CD14-positive monocyte (primary cell): ENCODE measurements around the gene CTCF. TPM values are rescaled to one million over a fixed set of nuclear protein-coding genes. Genes with fewer than 3 reads are reported as not detected.

Experiments used
- DNase-seq, 3 donors: peaks; one replicate each; pipeline ENCODE4 v3.0.0-alpha.2; 2011 to 2022
- H2AFZ ChIP-seq: 2 replicates; pipeline ENCODE4 v1.6.0; 2012; ENCODE audit warnings: mild to moderate bottlenecking, low read depth, low read length, inconsistent platforms; ENCODE audit not compliant: insufficient read depth, poor library complexity, severe bottlenecking
- H3K27ac ChIP-seq, 2 donors: 1 replicate in 1 of 2; 2 replicates in 1 of 2; pipeline ENCODE4 v1.5.1; 2012 to 2013; ENCODE audit warnings: low read length in 2 of 2, control low read depth in 1 of 2, inconsistent platforms in 1 of 2, low read depth in 1 of 2, mild to moderate bottlenecking in 1 of 2
- H3K27me3 ChIP-seq, 2 donors: one replicate each; pipeline versions ENCODE4 v1.6.0 to v1.6.1; 2011 to 2013; ENCODE audit warnings: low read length in 2 of 2; ENCODE audit not compliant: control insufficient read depth in 2 of 2, insufficient read depth in 2 of 2
- H3K36me3 ChIP-seq, 2 donors: replicated peaks in 1 of 2; 1 replicate in 1 of 2; 2 replicates in 1 of 2; pipeline versions ENCODE4 v1.5.1 to v1.6.1; 2012 to 2013; ENCODE audit warnings: low read length in 2 of 2, control low read depth in 1 of 2, inconsistent platforms in 1 of 2, mild to moderate bottlenecking in 1 of 2; ENCODE audit not compliant: insufficient read depth in 2 of 2, control insufficient read depth in 1 of 2
- H3K4me1 ChIP-seq, 2 donors: 1 replicate in 1 of 2; 2 replicates in 1 of 2; pipeline versions ENCODE4 v1.5.1 to v1.6.1; 2012 to 2013; ENCODE audit warnings: low read length in 2 of 2, control low read depth in 1 of 2, inconsistent platforms in 1 of 2, mild to moderate bottlenecking in 1 of 2, moderate library complexity in 1 of 2; ENCODE audit not compliant: insufficient read depth in 2 of 2, control insufficient read depth in 1 of 2
- H3K4me2 ChIP-seq: replicated peaks from 2 replicates; pipeline ENCODE3; 2012; ENCODE audit warnings: low read length, moderate library complexity, mild to moderate bottlenecking; ENCODE audit not compliant: poor library complexity, severe bottlenecking; ENCODE audit errors: extremely low read depth
- H3K4me3 ChIP-seq, 3 experiments: fragments of 200-600 bp in 1 of 3; sonication (generic) in 1 of 3; replicated peaks in 1 of 3; 1 replicate in 2 of 3; 2 replicates in 1 of 3; pipeline ENCODE4 v1.5.1; 2011 to 2013; ENCODE audit warnings: low read length in 3 of 3, mild to moderate bottlenecking in 3 of 3, control low read depth in 2 of 3, low read depth in 2 of 3, inconsistent platforms in 1 of 3, moderate library complexity in 1 of 3
- H3K79me2 ChIP-seq: 2 replicates; pipeline ENCODE4 v1.6.0; 2012; ENCODE audit warnings: mild to moderate bottlenecking, control low read depth, inconsistent platforms, low read length, moderate library complexity; ENCODE audit not compliant: insufficient read depth
- H3K9ac ChIP-seq: 2 replicates; pipeline ENCODE4 v1.6.0; 2017; ENCODE audit warnings: low read length, mild to moderate bottlenecking; ENCODE audit not compliant: insufficient read depth, poor library complexity, severe bottlenecking
- H3K9me3 ChIP-seq, 2 donors: replicated peaks in 1 of 2; 1 replicate in 1 of 2; 2 replicates in 1 of 2; pipeline versions ENCODE4 v1.5.1 to v1.6.1; 2012 to 2013; ENCODE audit warnings: low read length in 2 of 2, control low read depth in 1 of 2; ENCODE audit not compliant: control insufficient read depth in 1 of 2, insufficient read depth in 1 of 2
- H4K20me1 ChIP-seq: 2 replicates; pipeline ENCODE4 v1.6.0; 2012; ENCODE audit warnings: mild to moderate bottlenecking, low read length, control low read depth, moderate library complexity; ENCODE audit not compliant: insufficient read depth
- H3K27ac Mint-ChIP-seq, 7 donors: one replicate each; pipeline ENCODE4 v1.8.0; 2020; ENCODE audit warnings: mild to moderate bottlenecking in 7 of 7, mixed read lengths in 7 of 7, moderate library complexity in 6 of 7, inconsistent platforms in 2 of 7
- H3K27me3 Mint-ChIP-seq, 3 donors: one replicate each; pipeline ENCODE4 v1.8.0; 2021 to 2022; ENCODE audit warnings: low read depth in 3 of 3, mild to moderate bottlenecking in 3 of 3, mixed read lengths in 3 of 3, moderate library complexity in 3 of 3, inconsistent platforms in 1 of 3
- H3K36me3 Mint-ChIP-seq, 2 donors: one replicate each; pipeline ENCODE4 v1.8.0; 2020; ENCODE audit warnings: mixed read lengths in 2 of 2, inconsistent platforms in 1 of 2, mild to moderate bottlenecking in 1 of 2
- H3K4me1 Mint-ChIP-seq: one replicate; pipeline ENCODE4 v1.8.0; 2020; ENCODE audit warnings: mild to moderate bottlenecking, mixed read lengths
- H3K4me3 Mint-ChIP-seq, 2 donors: one replicate each; pipeline ENCODE4 v1.8.0; 2020; ENCODE audit warnings: mild to moderate bottlenecking in 2 of 2, mixed read lengths in 2 of 2, moderate library complexity in 1 of 2
- H3K9me3 Mint-ChIP-seq, 7 donors: one replicate each; pipeline ENCODE4 v1.8.0; 2020 to 2022; ENCODE audit warnings: mixed read lengths in 7 of 7, mild to moderate bottlenecking in 6 of 7, moderate library complexity in 6 of 7, inconsistent platforms in 2 of 7
- WGBS: methylation state at CpG from one replicate; pipeline ENCODE4 v1.1.5; 2013; ENCODE audit warnings: missing lambda C conversion rate; ENCODE audit not compliant: insufficient coverage; 5-methylcytosine and 5-hydroxymethylcytosine counted together
- intact Hi-C, 2 donors: fragments of 100-400 bp; cut with micrococcal nuclease; formaldehyde crosslinking; loops; one replicate each; pipeline versions ENCODE4 v1.15.0 to v1.15.1; 2023
- polyA plus RNA-seq, 3 donors: library from polyadenylated mRNA; depleted of rRNA in 1 of 3; unstranded in 2 of 3; stranded (reverse) in 1 of 3; fragments of 300-500 nt in 2 of 3; fragments of >200 nt in 1 of 3; fragmentation: Illumina TruSeq in 2 of 3; gene quantifications; 1 replicate in 2 of 3; 2 replicates in 1 of 3; pipeline ENCODE4 v1.2.3, GENCODE V29; 2012 to 2021
- TF ChIP-seq, protein P1 (sequence below): fragments of 200-600 bp; IDR thresholded peaks from one replicate; pipeline ENCODE4 v1.8.0; 2022; ENCODE audit warnings: antibody characterized with exemption, mild to moderate bottlenecking

The CTCF gene
- polyA plus RNA-seq, 3 donors, result 8.4 to 29.9 (median 17.7) TPM

- intact Hi-C loops, result no loop called here
- no peak for DNase-seq
- Histone ChIP-seq H3K27ac (no peak overlapping the region), H3K27me3 (no peaks in the 10 kb centered on the region), H2AFZ (no peak overlapping the region), H4K20me1 (peaks cover 95% of the 10 kb centered on the region), H3K4me3 (no peak overlapping the region), H3K4me2 (no peak overlapping the region), H3K9ac (no peak overlapping the region), H3K4me1 (peaks cover 26 to 41% of the 10 kb centered on the region in 2 donors), H3K9me3 (no peaks in the 10 kb centered on the region), H3K79me2 (peaks cover 5% of the 10 kb centered on the region), H3K36me3 (peaks cover 74 to 96% of the 10 kb centered on the region in 2 donors)
- Mint-ChIP-seq H3K4me1 (peaks cover 32% of the 10 kb centered on the region), H3K27me3 (peaks cover 3 to 5% (median 3%) of the 10 kb centered on the region in 3 donors), H3K27ac (peak overlapping the region in 1 of 7 donors; percentile 41), H3K4me3 (no peak overlapping the region), H3K36me3 (peaks cover 81 to 98% of the 10 kb centered on the region in 2 donors), H3K9me3 (no peaks in the 10 kb centered on the region)
- TF ChIP-seq, protein P1, sequence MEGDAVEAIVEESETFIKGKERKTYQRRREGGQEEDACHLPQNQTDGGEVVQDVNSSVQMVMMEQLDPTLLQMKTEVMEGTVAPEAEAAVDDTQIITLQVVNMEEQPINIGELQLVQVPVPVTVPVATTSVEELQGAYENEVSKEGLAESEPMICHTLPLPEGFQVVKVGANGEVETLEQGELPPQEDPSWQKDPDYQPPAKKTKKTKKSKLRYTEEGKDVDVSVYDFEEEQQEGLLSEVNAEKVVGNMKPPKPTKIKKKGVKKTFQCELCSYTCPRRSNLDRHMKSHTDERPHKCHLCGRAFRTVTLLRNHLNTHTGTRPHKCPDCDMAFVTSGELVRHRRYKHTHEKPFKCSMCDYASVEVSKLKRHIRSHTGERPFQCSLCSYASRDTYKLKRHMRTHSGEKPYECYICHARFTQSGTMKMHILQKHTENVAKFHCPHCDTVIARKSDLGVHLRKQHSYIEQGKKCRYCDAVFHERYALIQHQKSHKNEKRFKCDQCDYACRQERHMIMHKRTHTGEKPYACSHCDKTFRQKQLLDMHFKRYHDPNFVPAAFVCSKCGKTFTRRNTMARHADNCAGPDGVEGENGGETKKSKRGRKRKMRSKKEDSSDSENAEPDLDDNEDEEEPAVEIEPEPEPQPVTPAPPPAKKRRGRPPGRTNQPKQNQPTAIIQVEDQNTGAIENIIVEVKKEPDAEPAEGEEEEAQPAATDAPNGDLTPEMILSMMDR, result no peak
- 93% methylated on average over 11 of the region's 13 CpGs for WGBS
These were observed 17.9 kb upstream of the CTCF start for GRCh38 chr16:67544329-67544841.

- TF ChIP-seq, protein P1, result no peak
- H3K9me3 Mint-ChIP-seq, result no peaks in the 10 kb centered on the region
- H4K20me1 ChIP-seq, result peaks cover 88% of the 10 kb centered on the region
- no peak for DNase-seq
- peaks cover 67 to 93% of the 10 kb centered on the region in 2 donors for H3K36me3 ChIP-seq
- no peak overlapping the region for H3K27ac ChIP-seq
- H3K4me1 ChIP-seq, result peaks cover 26 to 40% of the 10 kb centered on the region in 2 donors
- H3K36me3 Mint-ChIP-seq, result peaks cover 79 to 93% of the 10 kb centered on the region in 2 donors
- 90% methylated on average over 11 of the region's 15 CpGs for WGBS
- no peak overlapping the region for H3K4me3 ChIP-seq
- H3K27ac Mint-ChIP-seq, result peak overlapping the region in 2 of 7 donors; percentile 25 to 45
- H2AFZ ChIP-seq, result no peak overlapping the region
- H3K27me3 ChIP-seq, result no peaks in the 10 kb centered on the region
- H3K9me3 ChIP-seq, result no peaks in the 10 kb centered on the region
- H3K27me3 Mint-ChIP-seq, result peaks cover 1 to 3% (median 3%) of the 10 kb centered on the region in 3 donors
- H3K79me2 ChIP-seq, result peaks cover 5% of the 10 kb centered on the region
- no peak overlapping the region for H3K4me3 Mint-ChIP-seq
- H3K4me1 Mint-ChIP-seq, result peaks cover 33% of the 10 kb centered on the region
- H3K4me2 ChIP-seq, result no peak overlapping the region
- no peak overlapping the region for H3K9ac ChIP-seq
- intact Hi-C loops, result loop anchor here in 1 of 2 donors (5.0 kb wide), 2 partner anchors 97 to 112 kb away; no protein-coding TSS in a partner anchor
These were observed 17.3 kb upstream of the CTCF start for GRCh38 chr16:67544844-67545664.
